Measurements from ENCODE around the gene BRAT1.

The BRAT1 gene

GRCh38 chr7:2499181-2499580 is 56.1 kb downstream of the BRAT1 start:
- H3K4me3 ChIP-seq (ENCODE audit: low read depth, low read length), result no peak overlapping the region

GRCh38 chr7:2498708-2499107 is 56.6 kb downstream of the BRAT1 start:
- no peak overlapping the region for H3K4me3 ChIP-seq (ENCODE audit: low read depth, low read length)

- H3K4me3 ChIP-seq (ENCODE audit: low read depth, low read length), result no peak overlapping the region
Observed at GRCh38 chr7:2497500-2498336, 57.6 kb downstream of the BRAT1 start.

GRCh38 chr7:2497065-2497464 is 58.3 kb downstream of the BRAT1 start:
- no peak overlapping the region for H3K4me3 ChIP-seq (ENCODE audit: low read depth, low read length)

- H3K4me3 ChIP-seq (ENCODE audit: low read depth, low read length), result no peak overlapping the region
Observed at GRCh38 chr7:2496375-2496774, 58.9 kb downstream of the BRAT1 start.

- H3K4me3 ChIP-seq (ENCODE audit: low read depth, low read length), result no peak overlapping the region
Observed at GRCh38 chr7:2495418-2496299, 59.7 kb downstream of the BRAT1 start.

- H3K4me3 ChIP-seq (ENCODE audit: low read depth, low read length), result no peak overlapping the region
Observed at GRCh38 chr7:2494191-2495130, 60.9 kb downstream of the BRAT1 start.

GRCh38 chr7:2493205-2494164 is 61.8 kb downstream of the BRAT1 start:
- no peak overlapping the region for H3K4me3 ChIP-seq (ENCODE audit: low read depth, low read length)

- no peak overlapping the region for H3K4me3 ChIP-seq (ENCODE audit: low read depth, low read length)
Observed at GRCh38 chr7:2492038-2492437, 63.3 kb downstream of the BRAT1 start.

GRCh38 chr7:2490181-2490651 is 65.1 kb downstream of the BRAT1 start:
- H3K4me3 ChIP-seq (ENCODE audit: low read depth, low read length), result no peak overlapping the region

- no peak overlapping the region for H3K4me3 ChIP-seq (ENCODE audit: low read depth, low read length)
Observed at GRCh38 chr7:2488681-2489080, 66.6 kb downstream of the BRAT1 start.

GRCh38 chr7:2488272-2488645 is 67.1 kb downstream of the BRAT1 start:
- H3K4me3 ChIP-seq (ENCODE audit: low read depth, low read length), result no peak overlapping the region

All from iPS-11a (cell line).